ENCODE measurements around the gene SIRT7. TPM values are rescaled to one million over a fixed set of nuclear protein-coding genes. Genes with fewer than 3 reads are reported as not detected.
A peak's percentile ranks its signal among the peaks of the same experiment; 100 is the strongest.

The SIRT7 gene
- total RNA-seq, 2 experiments from 2014 or later: 49.1 to 69.3 TPM

DNA sequence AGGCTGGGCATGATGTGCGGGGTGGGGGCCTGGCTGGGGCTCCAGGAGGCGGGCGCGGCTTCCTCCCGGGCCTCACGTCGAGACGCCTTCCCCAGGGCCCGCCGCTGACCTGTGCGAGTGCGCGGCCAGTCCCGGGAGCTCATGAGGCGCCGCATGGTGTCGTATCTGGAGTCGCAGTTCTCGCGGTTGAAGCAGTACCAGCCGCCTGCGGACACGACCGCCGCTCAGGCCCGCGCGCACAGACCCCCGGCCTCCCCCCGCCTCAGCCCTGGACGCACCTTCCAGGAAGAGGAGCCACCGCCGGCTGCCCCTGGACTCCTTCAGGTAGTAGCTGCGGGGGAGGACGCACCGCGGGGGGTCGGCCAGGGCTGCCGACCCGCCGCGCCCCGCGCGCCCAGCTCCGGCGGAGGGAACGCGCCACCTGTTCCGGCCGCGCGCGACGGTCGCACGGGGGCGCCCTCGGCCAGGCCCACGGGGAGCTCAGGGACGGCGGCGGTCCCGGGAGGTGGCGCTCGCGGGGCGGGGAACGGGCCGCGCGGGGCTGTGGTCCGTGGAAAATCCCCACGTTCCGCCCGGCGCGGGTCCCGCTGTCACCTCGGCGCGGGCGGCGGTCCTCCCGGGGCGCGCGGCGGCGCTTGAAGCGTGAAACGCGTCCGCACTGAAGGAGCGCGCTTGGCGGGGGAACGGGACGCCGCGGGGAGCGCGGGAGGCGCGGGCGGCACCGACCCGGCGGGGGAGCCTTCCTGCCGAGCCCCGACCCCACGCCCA, 41.6 kb upstream of the SIRT7 start:
- Histone ChIP-seq H3K36me3 (ENCODE audit: insufficient read depth, low read length) (no peaks in the 10 kb centered on the region), H4K20me1 (ENCODE audit: insufficient read depth, low read length) (no peaks in the 10 kb centered on the region), H3K4me3 (ENCODE audit: low read depth, low read length, poor library complexity, severe bottlenecking) (peak overlapping the region; percentile 58), H3K4me1 (ENCODE audit: insufficient read depth, low read length, poor library complexity, severe bottlenecking) (peaks cover 11% of the 10 kb centered on the region), H3K4me2 (ENCODE audit: low read length) (peak overlapping the region; percentile 61), H3K27ac (ENCODE audit: low read depth, low read length, poor library complexity, severe bottlenecking) (no peak overlapping the region), H3K9me3 (ENCODE audit: low read length) (no peaks in the 10 kb centered on the region), H2AFZ (ENCODE audit: low read length) (peak overlapping the region; percentile 71), H3K9me2 (ENCODE audit: insufficient read depth, low read length) (no peaks in the 10 kb centered on the region), H3K79me2 (ENCODE audit: insufficient read depth, low read depth, low read length) (no peaks in the 10 kb centered on the region)
- peak; percentile 83 for DNase-seq (ENCODE audit: low spot score)
- intact Hi-C loops (cut with micrococcal nuclease; ENCODE audit: unreplicated experiment): loop anchor here (1.0 kb wide), 2 partner anchors 62 to 195 kb away; no protein-coding TSS in a partner anchor
- BruUV-seq (replicated peaks): no TSS peak
- ChIA-PET CTCF (ENCODE audit: unreplicated experiment) (interaction anchor here (0.6 to 1.1 kb wide), 3 partner anchors 29 to 78 kb away, joined by 3 to 9 read pairs (median 5); partner anchors contain the start of gene DCXR), POLR2A (interaction anchor here (0.6 kb wide), 1 partner anchor 8 kb away, joined by 3 read pairs; no protein-coding TSS in a partner anchor)
- TF ChIP-seq, protein P1, sequence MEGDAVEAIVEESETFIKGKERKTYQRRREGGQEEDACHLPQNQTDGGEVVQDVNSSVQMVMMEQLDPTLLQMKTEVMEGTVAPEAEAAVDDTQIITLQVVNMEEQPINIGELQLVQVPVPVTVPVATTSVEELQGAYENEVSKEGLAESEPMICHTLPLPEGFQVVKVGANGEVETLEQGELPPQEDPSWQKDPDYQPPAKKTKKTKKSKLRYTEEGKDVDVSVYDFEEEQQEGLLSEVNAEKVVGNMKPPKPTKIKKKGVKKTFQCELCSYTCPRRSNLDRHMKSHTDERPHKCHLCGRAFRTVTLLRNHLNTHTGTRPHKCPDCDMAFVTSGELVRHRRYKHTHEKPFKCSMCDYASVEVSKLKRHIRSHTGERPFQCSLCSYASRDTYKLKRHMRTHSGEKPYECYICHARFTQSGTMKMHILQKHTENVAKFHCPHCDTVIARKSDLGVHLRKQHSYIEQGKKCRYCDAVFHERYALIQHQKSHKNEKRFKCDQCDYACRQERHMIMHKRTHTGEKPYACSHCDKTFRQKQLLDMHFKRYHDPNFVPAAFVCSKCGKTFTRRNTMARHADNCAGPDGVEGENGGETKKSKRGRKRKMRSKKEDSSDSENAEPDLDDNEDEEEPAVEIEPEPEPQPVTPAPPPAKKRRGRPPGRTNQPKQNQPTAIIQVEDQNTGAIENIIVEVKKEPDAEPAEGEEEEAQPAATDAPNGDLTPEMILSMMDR (conservative IDR thresholded peaks at IDR 0.05; ENCODE audit: low read length): peak; percentile 88
- no peak; the same call in 1 of the 2 replicates for TF ChIP-seq EZH2phosphoT487 (IDR thresholded peaks at IDR 0.05; ENCODE audit: borderline replicate concordance, low read depth, low read length)

DNA sequence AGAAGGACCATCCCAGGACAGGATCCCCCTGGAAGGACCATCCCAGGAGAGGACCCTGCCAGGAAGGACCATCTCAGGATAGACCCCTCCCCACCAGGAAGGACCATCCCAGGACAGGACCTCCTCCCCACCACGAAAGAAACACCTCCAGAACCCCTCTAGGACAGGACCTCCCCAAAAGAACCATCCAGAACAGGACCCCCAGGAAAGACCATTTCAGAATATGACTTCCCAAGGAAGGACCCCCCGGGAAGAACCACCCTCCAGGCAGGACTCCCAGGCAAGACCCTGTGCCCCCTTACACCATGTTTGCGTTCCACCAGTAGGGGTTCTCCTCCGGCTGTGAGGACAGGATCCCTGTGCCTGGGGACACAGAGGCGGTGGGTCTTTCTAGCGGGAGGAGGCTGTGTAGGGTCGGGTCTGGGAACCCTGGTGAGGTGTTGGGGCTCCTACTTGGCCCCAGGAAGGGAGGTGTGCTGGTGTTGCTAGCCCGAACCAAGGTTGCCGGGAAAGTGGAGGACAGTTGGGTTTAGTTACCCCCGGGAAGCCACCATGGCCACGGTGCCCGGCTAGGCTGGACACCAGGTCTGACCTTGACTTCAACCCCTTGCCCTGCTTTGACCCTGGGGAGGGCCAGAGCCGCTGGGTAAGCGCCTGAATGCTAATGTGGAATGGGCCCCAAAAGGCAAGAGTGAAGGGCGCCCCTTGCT, 40.8 kb upstream of the SIRT7 start:
- TF ChIP-seq, protein P1 (conservative IDR thresholded peaks at IDR 0.05; ENCODE audit: low read length): no peak
- TF ChIP-seq EZH2phosphoT487 (IDR thresholded peaks at IDR 0.05; ENCODE audit: borderline replicate concordance, low read depth, low read length): no peak
- Histone ChIP-seq H3K79me2 (ENCODE audit: insufficient read depth, low read depth, low read length) (no peaks in the 10 kb centered on the region), H3K4me3 (ENCODE audit: low read depth, low read length, poor library complexity, severe bottlenecking) (peak overlapping the region; percentile 58), H3K4me1 (ENCODE audit: insufficient read depth, low read length, poor library complexity, severe bottlenecking) (peaks cover 11% of the 10 kb centered on the region), H3K27ac (ENCODE audit: low read depth, low read length, poor library complexity, severe bottlenecking) (no peak overlapping the region), H3K9me2 (ENCODE audit: insufficient read depth, low read length) (no peaks in the 10 kb centered on the region), H3K9me3 (ENCODE audit: low read length) (no peaks in the 10 kb centered on the region), H2AFZ (ENCODE audit: low read length) (peak overlapping the region; percentile 71; the same call in 1 of the 2 replicates), H3K36me3 (ENCODE audit: insufficient read depth, low read length) (no peaks in the 10 kb centered on the region), H3K4me2 (ENCODE audit: low read length) (peak overlapping the region; percentile 61), H4K20me1 (ENCODE audit: insufficient read depth, low read length) (no peaks in the 10 kb centered on the region)
- no TSS peak for BruUV-seq (replicated peaks)
- POLR2A ChIA-PET: interaction anchor here (0.6 kb wide), 1 partner anchor 7 kb away, joined by 3 read pairs; no protein-coding TSS in a partner anchor
- CTCF ChIA-PET (ENCODE audit: unreplicated experiment): interaction anchor here (0.6 to 1.1 kb wide), 3 partner anchors 29 to 79 kb away, joined by 3 to 9 read pairs (median 5); partner anchors contain the start of gene DCXR
- intact Hi-C loops (cut with micrococcal nuclease; ENCODE audit: unreplicated experiment): loop anchor here (1.0 kb wide), 2 partner anchors 63 to 196 kb away; no protein-coding TSS in a partner anchor
- no peak for DNase-seq (ENCODE audit: low spot score)
